GM18870 (cell line): ENCODE measurements around the gene ADGRD1.

ENCODE experiments used
- ATAC-seq: cut with Tn5 transposase; IDR thresholded peaks from one replicate; pipeline ENCODE4 v1.9.1; 2021; ENCODE audit warnings: moderate library complexity; ENCODE audit not compliant: unreplicated experiment

The ADGRD1 gene

DNA sequence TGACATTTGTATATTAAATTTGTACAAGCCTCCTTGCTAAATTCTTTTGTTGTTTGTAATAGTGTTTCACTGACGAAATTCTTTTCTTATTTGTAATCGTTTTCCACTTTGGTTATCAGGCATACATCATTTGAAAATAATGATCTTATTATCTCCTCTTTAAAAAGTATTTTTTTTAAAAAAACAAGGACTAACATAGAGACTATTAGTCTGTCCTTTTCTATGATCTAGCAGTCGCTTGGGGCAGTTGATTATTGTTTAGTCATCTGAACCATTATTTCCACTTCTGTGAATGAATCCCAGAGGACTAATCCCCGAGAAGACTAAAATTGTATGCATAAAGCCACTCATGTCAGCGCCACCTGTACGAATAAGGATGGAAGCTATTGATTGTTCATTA is 11.5 kb downstream of the ADGRD1 start:
- no peak for ATAC-seq

DNA sequence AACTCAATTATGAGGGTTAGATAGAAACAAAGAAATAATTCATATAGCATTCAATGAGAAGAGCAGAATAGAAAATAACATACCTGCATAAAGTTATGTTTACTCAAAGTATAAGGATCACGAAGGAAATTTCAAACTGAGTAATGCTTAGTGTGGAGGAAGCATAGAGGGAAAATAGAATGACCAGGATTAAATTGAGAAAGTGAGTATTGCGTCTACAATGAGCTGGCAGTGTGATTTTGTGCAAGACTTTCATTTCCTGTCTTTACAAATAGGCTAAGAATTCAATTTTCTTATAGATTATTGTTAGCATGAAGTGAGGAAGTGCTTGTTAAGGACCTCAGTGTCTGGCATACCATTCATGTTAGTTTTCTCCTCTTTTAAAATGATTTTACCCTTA is 12.0 kb downstream of the ADGRD1 start:
- ATAC-seq = no peak

DNA sequence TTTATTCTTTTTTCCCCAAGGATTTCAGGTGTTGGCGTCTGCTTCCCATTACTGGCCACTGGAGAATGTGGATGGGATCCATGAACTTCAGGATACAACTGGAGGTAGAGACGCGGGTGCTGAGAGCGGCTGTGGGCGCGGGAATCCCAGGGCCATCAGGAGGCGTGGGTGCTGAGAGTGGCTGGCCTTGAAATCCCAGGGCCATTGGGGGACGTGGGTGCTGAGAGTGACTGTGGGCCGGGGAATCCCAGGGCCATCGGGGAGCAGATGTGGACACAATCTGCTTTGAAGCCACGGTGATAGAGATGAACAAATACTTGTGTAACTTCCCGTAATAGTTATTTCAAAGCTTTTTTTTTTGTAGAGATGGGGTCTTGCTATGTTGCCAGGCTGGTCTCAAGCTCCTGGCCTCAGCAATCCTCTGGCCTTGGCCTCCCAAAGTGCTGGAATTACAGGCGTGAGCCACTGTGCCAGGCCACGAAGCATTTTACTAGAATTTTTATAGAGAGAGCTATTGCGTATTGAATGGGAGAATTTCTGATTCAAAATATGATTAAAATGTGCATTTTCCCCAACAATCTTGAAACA is 12.8 kb downstream of the ADGRD1 start:
- no peak for ATAC-seq

DNA sequence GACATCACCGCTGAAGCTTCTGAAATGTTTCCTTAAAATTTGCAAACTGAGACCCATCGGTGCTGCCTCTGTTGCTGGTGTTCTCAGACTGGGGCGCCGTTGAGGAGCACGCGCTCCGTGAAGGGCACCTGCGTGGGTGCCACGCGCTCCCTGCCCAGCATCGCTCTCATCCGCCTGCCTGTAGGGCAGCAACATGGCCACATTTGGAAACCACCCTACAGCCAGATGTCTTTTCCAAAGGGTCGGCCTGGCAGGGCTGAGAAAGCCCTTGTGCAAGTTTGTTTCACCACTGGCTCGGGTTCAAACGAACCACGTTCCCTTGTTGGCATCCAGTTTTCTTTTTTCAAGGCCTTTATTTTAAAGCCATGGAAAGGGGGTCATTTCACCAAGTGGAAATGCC is 13.9 kb downstream of the ADGRD1 start:
- no peak for ATAC-seq

DNA sequence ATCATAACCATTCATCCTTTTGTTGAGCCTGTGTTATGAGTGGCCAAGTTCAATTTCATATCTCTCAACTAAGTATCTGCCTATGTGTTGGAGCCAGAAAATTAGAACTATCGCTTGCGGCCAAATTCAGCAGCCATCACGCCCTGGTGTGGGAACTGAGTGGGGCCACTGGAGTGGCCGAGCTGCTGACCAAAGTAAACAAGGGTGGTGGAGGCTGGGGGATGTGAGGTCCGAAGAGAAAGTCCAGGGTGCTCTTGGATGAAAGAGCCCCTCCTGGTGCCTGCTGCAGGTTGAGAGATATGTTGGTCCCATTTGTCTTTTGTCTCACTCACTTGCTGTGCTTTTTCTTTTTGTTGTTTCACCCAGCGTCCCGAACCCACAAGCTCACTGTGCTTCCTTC is 14.9 kb downstream of the ADGRD1 start:
- no peak for ATAC-seq

DNA sequence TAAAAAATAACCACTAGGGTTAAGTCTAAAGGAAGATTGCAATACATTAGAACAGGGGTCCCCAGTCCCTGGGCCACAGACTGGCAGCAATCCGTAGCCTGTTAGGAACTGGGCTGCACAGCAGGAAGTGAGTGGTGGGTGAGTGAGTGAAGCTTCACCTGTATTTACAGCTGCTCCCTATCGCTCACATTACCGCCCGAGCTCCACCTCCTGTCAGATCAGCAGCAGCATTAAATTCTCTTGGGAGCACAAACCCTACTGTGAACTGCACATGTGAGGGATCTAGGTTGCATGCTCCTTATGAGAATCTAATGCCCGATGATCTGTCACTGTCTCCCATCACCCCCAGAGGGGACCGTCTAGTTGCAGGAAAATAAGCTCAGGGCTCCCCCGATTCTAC is 15.5 kb downstream of the ADGRD1 start:
- ATAC-seq = no peak

DNA sequence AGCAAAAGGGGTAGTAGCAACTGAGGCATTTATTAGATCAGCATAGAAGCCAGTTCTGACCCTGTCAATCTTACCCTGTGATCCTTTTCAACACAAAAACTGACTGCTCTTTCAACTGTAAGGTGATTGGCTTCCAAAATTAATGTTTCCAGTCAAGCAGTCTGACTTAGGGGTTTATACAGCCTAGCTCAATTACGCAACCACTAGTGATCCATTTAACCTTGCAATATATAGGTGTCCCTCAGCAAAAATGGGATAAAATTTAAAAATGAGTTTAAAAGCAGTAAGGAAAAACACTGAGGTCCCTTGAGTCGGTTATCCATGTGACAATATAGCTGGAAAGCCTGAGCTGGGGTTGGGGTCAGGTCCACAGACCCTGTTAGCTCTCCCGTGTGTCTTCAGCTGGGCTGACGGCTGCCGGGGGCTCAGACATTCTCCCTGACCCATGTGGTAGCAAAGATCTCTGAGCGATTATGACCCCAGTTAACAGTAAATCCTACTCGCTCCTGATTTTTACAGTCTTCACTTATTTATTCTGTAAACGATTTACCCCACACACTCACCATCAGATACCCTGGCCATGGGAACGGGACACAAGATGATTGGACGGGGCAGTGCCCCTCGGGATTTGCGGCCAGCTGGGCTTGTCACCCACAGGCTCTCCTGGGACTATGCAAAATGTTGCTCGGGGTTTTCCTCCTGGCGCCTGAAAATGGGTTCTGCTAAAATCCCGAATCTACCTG is 16.6 kb downstream of the ADGRD1 start:
- peak; percentile 61 for ATAC-seq

DNA sequence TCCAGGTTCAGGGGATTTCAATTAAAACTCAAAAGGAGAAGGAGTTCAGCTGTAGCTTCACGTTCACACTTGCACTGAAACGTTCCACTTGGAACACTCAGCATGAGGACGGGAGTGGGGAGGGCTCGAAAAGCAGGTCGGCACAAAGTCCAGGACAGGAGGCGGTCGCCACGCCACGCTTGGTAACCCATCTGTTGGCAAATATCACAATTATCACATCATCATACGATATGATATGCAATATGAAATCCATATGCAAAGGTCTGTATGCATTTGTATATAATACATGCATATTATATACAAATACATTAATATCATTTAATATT is 17.2 kb downstream of the ADGRD1 start:
- no peak for ATAC-seq

DNA sequence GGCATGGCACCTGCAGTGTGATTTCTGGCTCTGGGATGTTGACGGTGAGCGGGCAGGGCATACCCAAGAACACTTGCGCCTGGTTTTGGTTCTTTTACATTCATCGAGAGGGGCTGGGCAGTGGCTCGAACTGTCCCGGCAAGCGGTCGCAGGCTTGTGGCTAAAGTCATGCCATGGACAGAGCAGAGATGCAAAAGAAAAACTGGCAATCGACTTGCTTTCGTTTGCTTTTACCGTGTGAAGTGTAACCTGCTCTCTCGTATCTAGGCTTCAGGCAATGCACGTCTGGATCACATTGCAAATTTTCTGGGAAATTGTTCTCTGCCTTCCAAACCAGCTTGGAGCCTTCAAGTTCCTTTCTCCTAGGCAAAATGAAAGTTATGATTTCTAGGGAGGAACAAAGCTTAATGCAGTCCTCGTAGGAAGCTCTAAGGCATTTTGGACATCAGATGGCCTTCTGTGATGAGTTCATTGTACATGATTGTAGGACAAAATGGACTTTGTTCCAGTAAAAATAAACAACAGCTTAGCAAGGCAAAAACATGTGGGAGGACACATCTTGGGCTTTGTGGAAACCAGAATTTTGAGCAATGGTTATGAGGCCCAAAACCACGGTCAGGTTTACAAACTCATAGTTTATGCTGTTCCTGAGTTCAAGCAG is 18.3 kb downstream of the ADGRD1 start:
- no peak for ATAC-seq

DNA sequence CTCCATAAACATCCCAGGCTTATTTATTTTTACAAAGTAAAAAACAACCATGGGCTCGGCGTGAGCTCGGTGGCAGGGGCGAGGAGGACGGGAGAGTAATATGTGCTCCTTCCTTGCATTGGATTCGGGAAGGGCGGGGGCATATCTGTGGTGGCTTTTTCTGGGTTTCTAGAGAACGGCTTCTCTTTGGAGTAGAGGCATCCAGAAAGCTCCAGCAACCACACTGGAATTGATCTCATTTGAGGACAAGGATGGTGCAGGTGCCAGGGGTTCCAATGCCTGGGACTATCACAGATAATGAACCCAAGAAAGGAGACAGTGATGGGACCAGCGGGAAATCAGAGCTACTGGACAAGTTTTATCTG is 18.9 kb downstream of the ADGRD1 start:
- no peak for ATAC-seq

DNA sequence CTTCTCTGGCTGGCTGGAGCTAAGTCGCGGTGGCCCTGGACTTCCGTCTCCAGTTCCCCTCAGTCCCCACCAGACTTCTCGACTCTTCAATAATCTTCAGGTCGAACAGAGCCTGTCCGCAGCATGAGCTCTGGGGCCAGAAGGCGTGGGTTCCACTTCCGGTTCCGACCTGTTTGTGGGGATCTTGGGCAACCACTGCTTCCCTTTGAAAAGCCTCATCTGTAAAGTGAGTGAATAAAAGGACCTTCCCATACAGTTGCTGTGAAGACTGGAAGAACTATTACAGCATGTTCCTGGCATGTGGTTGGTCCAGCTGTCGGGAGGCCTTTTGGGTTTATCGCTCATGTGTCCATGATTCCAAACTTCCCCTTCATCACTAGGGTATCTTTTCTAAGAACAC is 19.4 kb downstream of the ADGRD1 start:
- ATAC-seq = no peak

DNA sequence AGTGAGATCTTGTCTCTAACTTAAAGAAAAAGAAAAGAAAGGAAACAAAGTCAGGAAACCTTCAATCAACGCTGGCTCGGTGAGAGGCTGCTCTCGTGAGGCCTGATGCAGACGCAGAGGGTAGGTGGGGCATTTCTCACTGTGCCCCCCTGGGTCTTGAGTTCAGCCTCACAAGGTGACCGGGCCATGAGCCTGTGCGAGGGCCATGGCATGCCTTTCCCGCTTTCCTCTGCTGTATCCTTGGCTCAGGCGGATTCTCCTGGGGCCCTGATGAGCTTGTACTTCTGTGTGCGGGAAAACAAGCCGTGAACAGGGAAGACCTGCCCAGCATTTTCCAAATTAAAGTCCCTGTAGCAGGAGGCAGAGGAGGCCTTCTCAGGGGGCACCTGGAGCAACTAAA is 20.2 kb downstream of the ADGRD1 start:
- no peak for ATAC-seq

DNA sequence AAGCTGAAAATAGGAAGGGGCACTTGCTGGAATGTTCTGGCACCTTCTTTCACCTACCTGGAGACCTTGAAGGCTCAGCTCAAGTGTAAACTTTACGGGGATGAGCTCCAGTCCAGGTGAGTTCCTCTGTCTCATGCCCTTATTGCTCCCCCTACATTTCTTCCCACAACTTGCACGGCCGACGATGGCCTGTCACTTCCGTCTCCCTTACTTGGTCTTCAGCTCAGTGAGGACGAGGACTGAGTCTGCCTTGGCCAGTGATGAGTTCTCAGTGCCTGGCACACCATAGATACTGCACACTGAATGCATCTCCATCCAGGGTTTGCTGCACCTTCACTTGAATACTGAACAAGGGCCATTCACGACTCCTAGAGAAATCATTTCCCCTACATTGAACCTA is 21.4 kb downstream of the ADGRD1 start:
- ATAC-seq = no peak

DNA sequence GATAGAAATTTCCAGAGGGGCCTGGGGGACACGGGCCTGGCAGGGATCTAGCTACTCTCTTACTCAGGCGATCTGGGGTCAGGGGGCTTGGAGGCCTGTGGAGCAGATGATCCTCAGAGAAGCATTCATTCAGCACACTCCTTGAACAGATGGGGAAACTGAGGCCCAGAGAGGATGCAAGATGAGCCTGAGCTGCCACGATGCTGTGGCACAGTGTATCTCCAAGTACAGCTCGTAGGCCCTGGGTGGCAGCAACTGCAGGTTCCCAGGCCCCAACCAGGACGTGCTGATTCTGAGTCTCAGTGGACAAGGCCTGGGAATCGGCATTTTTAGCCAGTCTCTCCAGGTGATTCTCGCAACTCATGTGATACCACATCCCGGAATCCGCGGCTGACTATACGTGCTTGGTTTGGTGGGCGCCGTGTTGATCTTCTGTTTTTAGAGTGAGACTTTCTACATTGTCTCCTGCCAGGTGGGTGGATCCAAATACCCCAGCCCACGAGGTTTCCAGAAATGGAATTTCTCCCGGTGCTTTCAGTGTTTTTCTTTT is 22.5 kb downstream of the ADGRD1 start:
- ATAC-seq = no peak

DNA sequence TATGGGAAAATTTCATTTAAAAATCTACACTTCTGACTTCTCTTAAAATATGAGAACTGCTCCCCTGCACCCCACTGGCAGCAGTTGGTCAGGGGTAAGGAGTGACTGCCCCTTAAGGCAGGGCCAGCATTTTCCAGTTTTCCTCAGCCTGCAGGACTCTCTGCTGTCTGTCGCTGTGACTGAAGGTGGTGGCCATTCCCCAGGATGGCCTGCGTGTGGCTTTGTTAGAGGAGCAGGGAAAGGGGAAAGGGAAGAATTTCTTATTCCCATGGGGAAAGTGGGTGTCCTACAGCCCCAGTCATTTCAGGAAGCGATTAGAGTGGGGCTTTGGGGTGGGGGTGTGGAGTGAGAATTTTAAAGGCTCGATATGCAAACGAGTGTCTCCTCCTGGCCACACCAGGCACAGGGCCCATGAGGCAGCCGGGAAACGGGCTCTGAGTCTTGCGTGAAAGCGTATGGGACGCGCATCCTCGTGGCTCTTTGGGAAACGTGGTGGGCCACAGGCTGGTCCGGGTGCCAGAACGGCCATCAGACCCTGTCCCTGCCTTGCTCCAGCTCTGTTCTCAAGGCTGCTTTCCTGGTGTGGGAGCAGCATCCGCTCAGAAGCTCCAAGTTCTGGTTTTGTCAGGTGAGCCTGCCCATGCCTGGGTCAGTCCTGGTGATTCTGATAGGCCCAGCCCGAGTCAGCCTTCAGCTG is 23.5 kb downstream of the ADGRD1 start:
- no peak for ATAC-seq

DNA sequence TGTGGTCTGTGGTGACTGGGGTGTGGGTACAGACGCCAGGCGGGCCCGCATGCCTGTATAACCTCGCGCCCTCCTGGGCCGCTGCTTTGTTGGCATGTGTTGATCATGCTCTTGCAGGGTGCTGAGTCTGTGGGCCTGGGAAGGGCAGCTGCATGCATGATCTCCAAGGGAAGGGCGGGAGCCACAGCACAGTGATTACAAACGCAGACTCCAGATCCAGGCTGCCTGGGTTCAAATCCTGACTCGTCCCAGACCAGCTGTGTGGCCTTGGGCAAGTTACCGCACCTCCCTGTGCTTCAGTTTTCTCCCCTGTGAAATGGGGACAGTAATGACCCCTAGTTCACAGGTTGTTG is 24.0 kb downstream of the ADGRD1 start:
- no peak for ATAC-seq

DNA sequence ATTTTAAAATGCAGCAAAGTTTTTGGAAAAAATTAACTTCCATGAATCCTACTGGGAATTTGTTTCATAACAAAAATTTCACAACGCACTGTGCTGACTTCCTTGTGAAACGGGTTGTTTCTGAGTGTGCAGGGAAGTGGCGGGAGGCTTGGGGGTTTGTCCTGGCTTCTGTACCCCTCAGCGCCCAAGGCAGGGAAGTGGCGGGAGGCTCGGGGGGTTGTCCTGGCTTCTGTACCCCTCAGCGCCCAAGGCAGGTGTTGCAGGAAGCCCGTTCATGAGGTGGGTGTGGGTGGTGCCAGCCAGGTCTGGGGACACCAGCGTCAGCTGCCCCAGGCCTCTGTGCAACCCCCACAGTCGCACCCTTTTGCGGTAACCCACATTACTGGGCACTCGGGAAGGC is 25.1 kb downstream of the ADGRD1 start:
- ATAC-seq = no peak

DNA sequence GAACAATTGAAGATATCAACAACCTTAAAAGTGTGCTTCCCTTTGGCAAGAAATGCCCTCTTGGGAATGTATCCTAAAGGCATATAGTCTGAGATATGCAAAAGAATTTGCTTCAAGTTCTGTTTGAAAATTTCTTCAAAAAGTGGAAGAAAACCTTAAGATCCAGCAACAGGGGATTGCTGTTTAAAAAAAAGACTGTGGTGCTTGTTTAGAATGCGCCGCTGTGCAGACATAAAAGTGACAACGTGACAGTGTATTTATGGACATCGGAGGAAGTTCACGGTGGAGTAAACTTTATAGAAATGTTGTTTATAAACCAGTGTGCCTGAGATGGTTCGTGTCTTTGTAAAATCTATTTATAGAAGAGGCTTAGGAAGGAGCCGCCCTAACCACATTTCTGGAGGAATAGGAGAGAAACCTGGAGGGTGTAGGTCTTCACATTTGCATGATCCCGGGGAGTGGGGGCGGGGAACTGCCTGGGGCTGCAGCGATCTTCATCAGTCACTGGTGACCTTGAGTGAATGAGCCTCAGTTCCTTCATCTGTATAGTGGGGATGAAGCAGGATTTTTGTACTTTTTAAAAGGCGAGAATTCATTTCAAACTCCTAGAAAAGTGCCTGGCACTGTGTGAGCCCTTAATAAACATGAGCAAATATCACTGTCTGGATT is 27.5 kb downstream of the ADGRD1 start:
- ATAC-seq = no peak

DNA sequence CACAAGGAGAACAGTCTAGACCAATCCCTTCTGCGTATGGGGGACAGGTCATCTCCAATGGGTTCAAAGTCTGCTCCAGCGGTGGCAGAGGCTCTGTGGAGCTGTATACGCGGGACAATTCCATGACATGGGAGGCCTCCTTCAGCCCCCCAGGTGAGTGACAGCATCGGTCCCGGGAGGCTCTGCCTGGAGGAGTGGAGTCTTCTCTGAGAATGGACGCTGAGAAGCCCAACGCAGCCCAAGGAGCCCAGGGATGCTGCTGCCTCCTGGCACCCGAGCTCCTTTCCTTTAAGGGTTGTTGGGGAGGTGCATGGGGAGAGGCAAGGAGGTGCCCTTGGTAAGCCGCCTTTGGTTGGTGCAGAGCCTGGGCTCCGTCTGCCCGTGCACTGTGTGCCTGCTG is 28.2 kb downstream of the ADGRD1 start:
- no peak for ATAC-seq

DNA sequence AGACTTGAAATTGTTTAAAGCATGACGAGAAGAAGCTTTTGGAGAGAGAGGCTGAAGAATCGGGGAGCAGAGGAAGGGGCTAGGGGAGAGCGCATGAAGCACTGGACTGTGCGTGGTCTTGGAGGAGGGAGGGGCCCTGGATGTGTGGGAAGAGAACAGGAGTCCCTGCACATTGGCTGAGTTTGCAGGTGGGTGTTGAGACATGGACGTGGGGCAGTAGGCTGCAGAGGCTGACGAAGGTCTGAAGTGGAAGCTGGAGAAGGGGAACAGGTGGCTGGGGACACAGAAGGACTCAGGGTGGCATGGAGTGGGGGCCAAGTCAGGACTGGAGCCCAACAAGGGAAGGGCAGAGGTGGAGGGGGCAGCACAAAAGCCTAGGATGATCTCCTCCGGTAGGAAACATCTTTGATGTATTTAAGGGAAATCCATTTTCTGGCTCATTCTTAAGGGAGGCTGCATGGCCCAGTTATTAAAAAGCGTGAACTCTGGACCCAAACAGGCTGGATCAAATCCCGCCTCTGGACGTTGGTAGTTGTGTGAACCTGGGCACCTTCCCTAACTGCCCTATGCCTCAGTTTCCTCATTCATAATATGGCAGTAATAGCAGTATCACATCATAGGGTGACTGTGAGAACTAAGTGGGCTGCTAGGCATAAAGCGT is 29.0 kb downstream of the ADGRD1 start:
- no peak for ATAC-seq
